T47D (cell line): ENCODE data around the gene BAD.

Experiments used
- DNase-seq, 2 experiments: peaks; one replicate each; pipeline versions ENCODE4 v3.0.0 to v3.0.0-alpha.2; 2011 to 2012; ENCODE audit warnings: low read depth in 1 of 2, low spot score in 1 of 2
- JUND ChIP-seq: IDR thresholded peaks from 2 replicates; pipeline ENCODE4 v1.6.1; 2012; ENCODE audit warnings: low read depth
- in situ Hi-C: cut with HindIII; loops from 2 replicates; pipeline ENCODE4 v1.10.0; 2016; ENCODE audit warnings: low sequenced_read_pairs, low pct_unique_long_range_greater_than_20kb

Gene BAD

GRCh38 chr11:64297699-64298358, 13.4 kb upstream of the BAD start:
- no peak for TF ChIP-seq JUND
- DNase-seq, result no peak
- in situ Hi-C loops, result no loop called here

DNA sequence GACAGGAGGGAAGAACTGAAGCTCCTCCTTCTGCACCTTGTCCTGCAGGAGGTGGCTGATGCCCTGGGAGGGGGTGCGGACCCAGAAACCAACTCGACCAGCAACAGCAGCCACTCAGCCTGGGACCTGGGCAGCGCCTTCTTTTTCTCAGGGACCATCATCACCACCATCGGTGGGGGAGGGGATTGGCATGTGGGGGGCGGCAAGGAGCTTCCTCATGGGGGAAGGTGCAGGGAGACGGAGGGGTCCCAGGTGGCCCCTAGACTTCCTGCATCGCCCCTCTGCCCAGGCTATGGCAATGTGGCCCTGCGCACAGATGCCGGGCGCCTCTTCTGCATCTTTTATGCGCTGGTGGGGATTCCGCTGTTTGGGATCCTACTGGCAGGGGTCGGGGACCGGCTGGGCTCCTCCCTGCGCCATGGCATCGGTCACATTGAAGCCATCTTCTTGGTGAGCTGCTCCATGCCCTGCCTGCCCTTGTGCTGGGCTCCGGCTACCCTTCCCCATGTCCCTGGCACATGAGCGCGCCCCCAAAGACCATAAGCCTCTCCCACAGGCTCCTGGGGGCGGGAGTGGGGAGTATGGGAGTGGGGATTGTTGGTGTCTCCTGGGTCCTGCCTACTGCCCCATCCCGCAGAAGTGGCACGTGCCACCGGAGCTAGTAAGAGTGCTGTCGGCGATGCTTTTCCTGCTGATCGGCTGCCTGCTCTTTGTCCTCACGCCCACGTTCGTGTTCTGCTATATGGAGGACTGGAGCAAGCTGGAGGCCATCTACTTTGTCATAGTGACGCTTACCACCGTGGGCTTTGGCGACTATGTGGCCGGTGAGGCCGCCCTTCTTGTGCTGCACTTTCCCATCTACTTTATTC, 12.6 kb upstream of the BAD start:
- TF ChIP-seq JUND, result no peak
- in situ Hi-C loops, result no loop called here
- no peak for DNase-seq

DNA sequence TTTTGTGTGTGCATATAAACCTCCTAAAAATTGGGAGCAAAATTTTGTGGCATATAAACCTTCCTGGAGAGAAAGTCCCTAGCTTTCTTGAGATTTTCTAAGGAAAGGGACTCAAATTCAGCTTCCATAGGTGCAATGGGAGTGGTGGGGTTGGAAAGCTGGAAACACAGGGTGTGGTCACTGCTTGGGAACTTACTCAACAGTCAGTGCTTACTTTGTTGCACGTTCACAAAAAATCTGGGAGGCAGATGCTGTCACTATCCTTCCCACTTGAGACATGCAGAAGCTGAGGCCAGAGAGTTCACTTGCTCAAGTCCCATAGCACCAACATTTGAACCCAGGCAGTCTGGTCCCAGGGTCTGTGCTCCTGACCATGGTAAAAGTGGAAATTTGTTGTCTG, 11.8 kb upstream of the BAD start:
- DNase-seq, result no peak
- in situ Hi-C loops, result no loop called here
- no peak for TF ChIP-seq JUND

DNA sequence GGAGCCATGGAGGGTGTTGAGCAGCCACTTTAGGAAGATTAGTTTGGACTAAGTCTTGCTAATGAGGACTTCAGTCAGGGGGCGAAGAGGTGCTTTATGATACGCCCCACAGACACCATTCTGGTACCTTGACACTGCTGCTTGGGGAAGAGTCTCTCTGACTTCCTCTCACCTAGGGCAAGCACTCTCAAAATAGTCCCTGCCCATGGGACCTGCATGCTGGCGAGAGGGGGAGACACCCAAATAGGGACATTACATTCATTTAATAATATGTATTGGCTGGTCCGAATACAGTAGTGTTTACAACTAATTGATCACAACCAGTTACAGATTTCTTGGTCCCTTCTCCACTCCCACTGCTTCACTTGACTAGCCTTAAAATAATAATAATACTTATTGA, 11.3 kb upstream of the BAD start:
- TF ChIP-seq JUND, result no peak
- in situ Hi-C loops, result no loop called here
- DNase-seq, result no peak

- in situ Hi-C loops, result no loop called here
- no peak for DNase-seq
These were observed 10.3 kb upstream of the BAD start for GRCh38 chr11:64294774-64295173.

DNA sequence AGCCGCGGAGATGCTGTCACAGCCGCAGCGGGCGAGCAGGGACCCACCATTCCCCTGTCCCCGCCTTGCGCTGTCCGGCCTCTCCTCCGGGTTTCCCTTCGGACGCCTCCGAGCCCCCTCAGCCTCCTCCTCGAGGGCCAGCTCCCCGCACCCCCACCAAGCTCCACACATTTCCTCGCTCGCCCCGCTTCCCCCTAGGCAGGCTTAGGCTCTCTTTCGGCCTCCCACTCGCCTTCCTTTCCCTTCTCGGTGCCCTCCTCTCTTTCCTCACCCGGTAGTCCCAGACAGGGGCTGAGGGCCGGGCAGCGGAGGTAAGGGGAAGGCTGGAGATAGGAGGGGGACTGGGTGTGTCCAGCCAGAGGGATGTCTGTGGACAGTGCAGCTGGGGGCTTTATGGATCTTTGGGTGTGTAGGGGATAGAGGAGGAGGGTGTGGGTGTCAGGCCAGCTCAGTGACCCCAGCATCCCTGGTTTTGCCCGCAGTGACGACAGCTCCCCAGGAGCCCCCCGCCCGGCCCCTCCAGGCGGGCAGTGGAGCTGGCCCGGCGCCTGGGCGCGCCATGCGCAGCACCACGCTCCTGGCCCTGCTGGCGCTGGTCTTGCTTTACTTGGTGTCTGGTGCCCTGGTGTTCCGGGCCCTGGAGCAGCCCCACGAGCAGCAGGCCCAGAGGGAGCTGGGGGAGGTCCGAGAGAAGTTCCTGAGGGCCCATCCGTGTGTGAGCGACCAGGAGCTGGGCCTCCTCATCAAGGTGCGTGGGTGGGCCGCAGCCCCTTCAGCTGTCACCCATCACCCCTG, 8.2 kb upstream of the BAD start:
- TF ChIP-seq JUND, result no peak
- in situ Hi-C loops, result no loop called here
- no peak for DNase-seq

More at GRCh38 chr11:64294774-64295173, 10.3 kb upstream of the BAD start:
- no peak for TF ChIP-seq JUND

DNA sequence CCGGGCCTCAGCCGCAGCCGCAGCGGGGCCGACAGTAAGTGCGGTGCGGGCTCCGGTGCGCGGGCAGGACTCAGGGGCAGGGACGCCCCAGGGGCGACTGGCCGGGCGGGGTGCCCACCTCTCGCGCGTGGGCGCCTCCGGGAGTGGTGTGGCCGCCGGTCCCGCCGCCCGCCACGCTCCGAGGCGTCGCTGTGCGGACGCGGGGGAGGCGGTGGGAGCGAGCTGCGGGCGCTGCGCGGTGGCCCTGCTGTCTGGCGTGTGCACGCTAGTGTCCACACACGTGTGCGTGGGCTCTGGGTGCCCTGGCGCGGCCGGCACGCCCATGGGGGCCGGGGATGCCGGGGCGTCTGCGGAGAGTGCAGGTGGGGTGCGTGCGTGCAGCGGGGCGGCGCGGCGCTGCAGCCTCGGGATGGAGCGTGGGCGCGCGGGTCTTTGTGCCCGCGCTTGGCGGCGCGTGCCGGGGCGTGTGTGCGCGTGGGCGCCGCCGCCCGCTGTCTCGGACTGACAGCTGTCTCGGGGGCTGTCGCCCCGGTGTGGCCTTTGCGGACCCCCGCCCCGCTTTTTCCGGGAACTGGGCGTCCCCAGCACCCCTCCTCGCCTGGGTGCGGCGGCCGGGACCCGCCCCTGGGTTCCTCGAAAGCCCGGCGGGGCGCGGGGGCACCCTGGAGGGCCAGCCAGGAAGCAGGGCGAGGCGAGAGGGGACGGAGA, 7.4 kb upstream of the BAD start:
- DNase-seq, result no peak
- no peak for TF ChIP-seq JUND
- in situ Hi-C loops, result no loop called here

GRCh38 chr11:64291262-64291751, 6.8 kb upstream of the BAD start, which contains the start of gene KCNK4:
Gene KCNK4, plus strand, starts transcription at chr11:64291302. Its CDS starts 1,717 bp downstream, at chr11:64293019.
- no peak for DNase-seq
- in situ Hi-C loops, result no loop called here
- TF ChIP-seq JUND, result no peak

DNA sequence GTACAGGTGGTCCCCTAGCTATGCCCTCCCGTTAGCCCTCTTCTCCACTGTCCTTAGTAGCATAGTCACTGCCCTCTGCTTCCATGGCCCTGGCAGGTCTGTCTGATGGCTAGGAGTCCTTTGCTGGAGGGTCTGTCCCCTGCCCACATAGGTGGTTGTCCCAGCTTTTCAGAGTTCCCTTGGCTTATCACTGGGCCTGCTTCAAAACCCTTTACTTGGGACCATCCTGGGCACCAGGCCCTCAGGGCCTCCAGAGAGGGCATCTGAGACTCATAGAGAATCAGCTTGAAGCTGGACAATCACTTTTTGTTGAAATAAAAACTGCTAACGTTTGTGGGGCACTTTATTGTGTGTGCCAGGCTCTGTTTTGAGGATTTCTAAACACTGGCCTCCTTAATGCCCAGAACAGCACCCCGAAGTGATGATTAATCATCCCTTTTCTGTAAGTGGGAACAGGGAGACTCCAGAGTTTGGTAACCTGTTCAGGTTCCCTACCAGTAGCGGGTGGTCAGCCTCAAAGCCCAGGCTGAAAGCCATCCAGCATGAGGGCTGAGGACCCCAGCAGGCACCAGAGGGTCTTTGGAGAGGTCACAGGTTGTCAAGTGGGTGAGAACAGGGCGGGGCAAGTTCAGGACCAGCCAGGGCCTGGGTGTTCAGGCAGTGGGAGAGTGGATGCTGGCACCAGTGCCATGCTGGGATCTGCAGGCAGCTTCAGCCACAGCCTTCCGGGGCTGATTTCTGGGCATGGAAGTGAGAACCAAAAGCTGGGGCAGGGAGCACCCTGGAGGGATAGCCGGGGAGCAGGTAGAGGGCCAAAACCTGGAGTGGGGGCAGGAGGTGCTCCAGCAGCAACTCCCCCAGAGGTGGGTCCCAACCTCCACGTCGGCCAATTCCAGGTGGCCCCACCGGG, 6.1 kb upstream of the BAD start:
- no peak for TF ChIP-seq JUND
- in situ Hi-C loops, result no loop called here
- no peak for DNase-seq

- TF ChIP-seq JUND, result no peak
- in situ Hi-C loops, result no loop called here
These were observed 4.6 kb upstream of the BAD start for GRCh38 chr11:64289002-64289564.

DNA sequence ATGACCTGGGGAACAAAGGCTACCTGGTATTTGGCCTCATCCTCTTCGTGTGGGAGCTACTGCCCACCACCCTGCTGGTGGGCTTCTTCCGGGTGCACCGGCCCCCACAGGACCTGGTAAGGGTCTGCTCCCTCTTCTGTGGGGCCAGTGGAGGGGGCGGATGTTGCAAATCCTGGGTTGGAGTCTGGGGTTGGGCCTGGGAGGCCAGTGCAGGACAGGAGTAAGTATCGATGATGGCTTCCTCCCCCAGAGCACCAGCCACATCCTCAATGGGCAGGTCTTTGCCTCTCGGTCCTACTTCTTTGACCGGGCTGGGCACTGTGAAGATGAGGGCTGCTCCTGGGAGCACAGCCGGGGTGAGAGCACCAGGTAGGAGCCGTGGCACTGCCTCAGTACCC, 3.9 kb upstream of the BAD start:
- in situ Hi-C loops, result no loop called here
- TF ChIP-seq JUND, result no peak
- DNase-seq, result no peak

More at GRCh38 chr11:64289002-64289564, 4.6 kb upstream of the BAD start:
- DNase-seq, result no peak
